ENCODE results near the gene MBOAT2.
"Not testable (repeated sequence)": the region's sequence is repeated elsewhere in the genome, so short reads cannot be mapped to it uniquely, and the experiment has no call there.

Gene MBOAT2

GRCh38 chr2:8996006-8996405, 7.5 kb downstream of the MBOAT2 start:
- intact Hi-C loops (cut with DNase I), result loop anchor here (10.0 kb wide), 1 partner anchor 121 kb away; no protein-coding TSS in a partner anchor

GRCh38 chr2:8994386-8994785, 9.1 kb downstream of the MBOAT2 start:
- intact Hi-C loops (cut with DNase I), result loop anchor here (10.0 kb wide), 1 partner anchor 120 kb away; no protein-coding TSS in a partner anchor
- no peak for DNase-seq

More at GRCh38 chr2:8996006-8996405, 7.5 kb downstream of the MBOAT2 start:
- no peak for DNase-seq

GRCh38 chr2:8993902-8994278, 9.6 kb downstream of the MBOAT2 start:
- no peak for DNase-seq
- intact Hi-C loops (cut with DNase I), result loop anchor here (10.0 kb wide), 1 partner anchor 119 kb away; no protein-coding TSS in a partner anchor

- intact Hi-C loops (cut with DNase I), result loop anchor here (10.0 kb wide), 1 partner anchor 119 kb away; no protein-coding TSS in a partner anchor
- DNase-seq, result no peak
These were observed 10.1 kb downstream of the MBOAT2 start for GRCh38 chr2:8993196-8993901.

GRCh38 chr2:8992643-8993042, 10.8 kb downstream of the MBOAT2 start:
- intact Hi-C loops (cut with DNase I), result loop anchor here (10.0 kb wide), 1 partner anchor 118 kb away; no protein-coding TSS in a partner anchor
- DNase-seq, result peak in 1 of 10 donors; percentile 62

GRCh38 chr2:8989536-8990079, 13.9 kb downstream of the MBOAT2 start:
- intact Hi-C loops (cut with DNase I), result loop anchor here (10.0 kb wide), 1 partner anchor 115 kb away; no protein-coding TSS in a partner anchor
- no peak for DNase-seq

GRCh38 chr2:8987410-8987809, 16.1 kb downstream of the MBOAT2 start:
- intact Hi-C loops (cut with DNase I), result no loop called here
- no peak for DNase-seq

GRCh38 chr2:8986327-8986976, 17.0 kb downstream of the MBOAT2 start:
- no peak for DNase-seq
- intact Hi-C loops (cut with DNase I), result no loop called here

GRCh38 chr2:8985561-8986326, 17.7 kb downstream of the MBOAT2 start:
- intact Hi-C loops (cut with DNase I), result no loop called here
- DNase-seq, result no peak

GRCh38 chr2:8984855-8985254, 18.6 kb downstream of the MBOAT2 start:
- intact Hi-C loops (cut with DNase I), result no loop called here
- no peak for DNase-seq

GRCh38 chr2:8984157-8984556, 19.3 kb downstream of the MBOAT2 start:
- intact Hi-C loops (cut with DNase I), result no loop called here
- no peak for DNase-seq

- intact Hi-C loops (cut with DNase I), result no loop called here
- DNase-seq, result no peak
These were observed 19.9 kb downstream of the MBOAT2 start for GRCh38 chr2:8983571-8983970.

GRCh38 chr2:8981876-8982275, 21.6 kb downstream of the MBOAT2 start:
- DNase-seq, result no peak
- intact Hi-C loops (cut with DNase I), result no loop called here

- DNase-seq, result no peak
- intact Hi-C loops (cut with DNase I), result no loop called here
These were observed 23.4 kb downstream of the MBOAT2 start for GRCh38 chr2:8980096-8980495.

- intact Hi-C loops (cut with DNase I), result no loop called here
- DNase-seq, result no peak
These were observed 25.7 kb downstream of the MBOAT2 start for GRCh38 chr2:8977758-8978157.

GRCh38 chr2:8976442-8977259, 26.8 kb downstream of the MBOAT2 start:
- DNase-seq, result peak in 1 of 10 donors; percentile 53
- intact Hi-C loops (cut with DNase I), result no loop called here

GRCh38 chr2:8974016-8974415, 29.5 kb downstream of the MBOAT2 start:
- intact Hi-C loops (cut with DNase I), result no loop called here
- DNase-seq, result no peak

- DNase-seq; intact Hi-C loops (cut with DNase I): not testable (repeated sequence)
These were observed 30.5 kb downstream of the MBOAT2 start for GRCh38 chr2:8973017-8973416.

GRCh38 chr2:8972535-8972934, 30.9 kb downstream of the MBOAT2 start:
- intact Hi-C loops (cut with DNase I), result not testable (repeated sequence)

GRCh38 chr2:8969348-8969747, 34.1 kb downstream of the MBOAT2 start:
- intact Hi-C loops (cut with DNase I); DNase-seq: not testable (repeated sequence)

More at GRCh38 chr2:8972535-8972934, 30.9 kb downstream of the MBOAT2 start:
- DNase-seq, result not testable (repeated sequence)
